Adipose tissue (tissue), 3 donors: ENCODE measurements around the gene TP73. TPM values are rescaled to one million over a fixed set of nuclear protein-coding genes. Genes with fewer than 3 reads are reported as not detected.
"Not testable (repeated sequence)": the region's sequence is repeated elsewhere in the genome, so short reads cannot be mapped to it uniquely, and the experiment has no call there.

Experiments
- H3K27ac ChIP-seq: one replicate; pipeline ENCODE4 v1.5.1; 2013; ENCODE audit warnings: low read depth, low read length
- WGBS, 3 donors: extraction: QIAGEN DNeasy Blood & Tissue Kit; methylation state at CpG; one replicate each; pipeline ENCODE4 v1.1.7; 2013; 5-methylcytosine and 5-hydroxymethylcytosine counted together
- polyA plus RNA-seq, 3 donors: library from polyadenylated mRNA; stranded (reverse); fragments of 200-250 nt; gene quantifications; one replicate each; pipeline ENCODE4 v1.2.3, GENCODE V29; 2013
- donor health status: healthy with polysubstance abuse.
- donor health status: Bipolar disorder and iron deficiency.
- donor health status: healthy.

TP73 gene
- polyA plus RNA-seq, 3 donors = 0.01 to 0.24 TPM; not detected in 1

GRCh38 chr1:3707939-3708328 lies 55.6 kb downstream of the TP73 start:
- H3K27ac ChIP-seq = no peak overlapping the region
- WGBS, 3 donors = 68 to 81% (median 73%) methylated on average over 11 of the region's 11 CpGs

GRCh38 chr1:3708791-3709190 lies 56.5 kb downstream of the TP73 start:
- WGBS, 3 donors = 8 to 31% (median 27%) methylated on average over 16 to 19 of the region's 19 CpGs
- H3K27ac ChIP-seq = no peak overlapping the region

GRCh38 chr1:3710251-3710650 lies 57.9 kb downstream of the TP73 start:
- 86 to 92% (median 87%) methylated on average over 12 to 15 of the region's 15 CpGs for WGBS, 3 donors
- no peak overlapping the region for H3K27ac ChIP-seq

GRCh38 chr1:3711381-3711779 lies 59.1 kb downstream of the TP73 start:
- H3K27ac ChIP-seq = no peak overlapping the region
- WGBS, 3 donors = 75 to 85% (median 81%) methylated on average over 11 of the region's 11 CpGs

GRCh38 chr1:3711780-3712451 lies 59.6 kb downstream of the TP73 start:
- no peak overlapping the region for H3K27ac ChIP-seq
- WGBS, 3 donors = 67 to 78% (median 75%) methylated on average over 24 of the region's 24 CpGs

- no peak overlapping the region for H3K27ac ChIP-seq
- WGBS, 3 donors = 63 to 70% (median 63%) methylated on average over 18 to 19 of the region's 19 CpGs
Measured at GRCh38 chr1:3712573-3713535, 60.5 kb downstream of the TP73 start.

- WGBS, 3 donors = 82 to 95% (median 95%) methylated on average over 7 of the region's 7 CpGs
Measured at GRCh38 chr1:3713840-3714239, 61.5 kb downstream of the TP73 start.

GRCh38 chr1:3714284-3714741 lies 62.0 kb downstream of the TP73 start:
- 70 to 75% (median 73%) methylated on average over 8 to 10 of the region's 10 CpGs for WGBS, 3 donors
- no peak overlapping the region for H3K27ac ChIP-seq

More at GRCh38 chr1:3713840-3714239, 61.5 kb downstream of the TP73 start:
- H3K27ac ChIP-seq = no peak overlapping the region

- 86 to 89% (median 86%) methylated on average over 10 of the region's 10 CpGs for WGBS, 3 donors
- H3K27ac ChIP-seq = no peak overlapping the region
Measured at GRCh38 chr1:3714814-3715213, 62.5 kb downstream of the TP73 start.

- WGBS, 3 donors = 76 to 82% (median 82%) methylated on average over 6 of the region's 6 CpGs
- H3K27ac ChIP-seq = no peak overlapping the region
Measured at GRCh38 chr1:3716351-3716750, 64.0 kb downstream of the TP73 start.

GRCh38 chr1:3717041-3717714 lies 64.9 kb downstream of the TP73 start:
- 41 to 52% (median 42%) methylated on average over 31 to 33 of the region's 33 CpGs for WGBS, 3 donors
- H3K27ac ChIP-seq = no peak overlapping the region

GRCh38 chr1:3717715-3718601 lies 65.6 kb downstream of the TP73 start:
- 22 to 45% (median 37%) methylated on average over 36 to 40 of the region's 40 CpGs for WGBS, 3 donors
- no peak overlapping the region for H3K27ac ChIP-seq

- no peak overlapping the region for H3K27ac ChIP-seq
- 69 to 84% (median 83%) methylated on average over 14 of the region's 14 CpGs for WGBS, 3 donors
Measured at GRCh38 chr1:3718764-3719163, 66.4 kb downstream of the TP73 start.

- no peak overlapping the region for H3K27ac ChIP-seq
- WGBS, 3 donors = 66 to 80% (median 79%) methylated on average over 20 of the region's 20 CpGs
Measured at GRCh38 chr1:3721955-3722465, 69.7 kb downstream of the TP73 start.

GRCh38 chr1:3722846-3723245 lies 70.5 kb downstream of the TP73 start:
- H3K27ac ChIP-seq = no peak overlapping the region
- 62 to 80% (median 76%) methylated on average over 3 of the region's 3 CpGs for WGBS, 3 donors

GRCh38 chr1:3724416-3725030 lies 72.2 kb downstream of the TP73 start:
- 35 to 39% (median 36%) methylated on average over 18 of the region's 18 CpGs for WGBS, 3 donors
- H3K27ac ChIP-seq = not testable (repeated sequence)

GRCh38 chr1:3725366-3725765 lies 73.0 kb downstream of the TP73 start:
- no peak overlapping the region for H3K27ac ChIP-seq
- WGBS, 3 donors = 80 to 96% (median 96%) methylated on average over 2 of the region's 2 CpGs
